GM23248 (cell line): ENCODE results near the gene ABCF2. TPM values are rescaled to one million over a fixed set of nuclear protein-coding genes. Genes with fewer than 3 reads are reported as not detected.

Experiments used
- DNase-seq: peaks from one replicate; pipeline ENCODE4 v3.0.0-alpha.2; 2015
- H2AFZ ChIP-seq: fragments of 200-600 bp; sonication (generic); 2 replicates; pipeline ENCODE4 v1.6.1; 2016; ENCODE audit warnings: antibody characterized with exemption
- H3F3A ChIP-seq: fragments of 200-600 bp; sonication (generic); 2 replicates; pipeline ENCODE4 v1.6.1; 2016; ENCODE audit warnings: mild to moderate bottlenecking, antibody characterized with exemption, mixed run types; ENCODE audit not compliant: insufficient read depth
- H3K27ac ChIP-seq: fragments of 200-600 bp; sonication (generic); 2 replicates; pipeline ENCODE4 v1.5.1; 2016; ENCODE audit warnings: mild to moderate bottlenecking
- H3K27me3 ChIP-seq: fragments of 200-600 bp; sonication (generic); replicated peaks from 2 replicates; pipeline ENCODE4 v1.6.1; 2016; ENCODE audit warnings: mild to moderate bottlenecking; ENCODE audit not compliant: insufficient read depth
- H3K36me3 ChIP-seq: fragments of 200-600 bp; sonication (generic); 2 replicates; pipeline ENCODE4 v1.6.1; 2016; ENCODE audit warnings: low read depth, mild to moderate bottlenecking
- H3K4me1 ChIP-seq: fragments of 200-600 bp; sonication (generic); 2 replicates; pipeline ENCODE4 v1.6.1; 2016; ENCODE audit warnings: mild to moderate bottlenecking; ENCODE audit not compliant: insufficient read depth
- H3K4me2 ChIP-seq: fragments of 200-600 bp; sonication (generic); one replicate; pipeline ENCODE4 v1.6.1; 2016; ENCODE audit warnings: mild to moderate bottlenecking; ENCODE audit not compliant: unreplicated experiment
- H3K4me3 ChIP-seq: fragments of 200-600 bp; sonication (generic); 2 replicates; pipeline ENCODE4 v1.5.1; 2016; ENCODE audit warnings: mild to moderate bottlenecking
- H3K79me2 ChIP-seq: fragments of 200-600 bp; sonication (generic); 2 replicates; pipeline ENCODE4 v1.6.1; 2016; ENCODE audit warnings: mild to moderate bottlenecking; ENCODE audit not compliant: insufficient read depth
- H3K9ac ChIP-seq: fragments of 200-600 bp; sonication (generic); 2 replicates; pipeline ENCODE4 v1.6.1; 2016; ENCODE audit warnings: mild to moderate bottlenecking
- H3K9me2 ChIP-seq: fragments of 200-600 bp; sonication (generic); 2 replicates; pipeline ENCODE4 v1.6.1; 2016; ENCODE audit warnings: mixed run types, mild to moderate bottlenecking, moderate library complexity; ENCODE audit not compliant: insufficient read depth
- H3K9me3 ChIP-seq: fragments of 200-600 bp; sonication (generic); one replicate; pipeline ENCODE4 v1.6.1; 2017; ENCODE audit warnings: low read depth
- H4K20me1 ChIP-seq: fragments of 200-600 bp; sonication (generic); 2 replicates; pipeline ENCODE4 v1.6.0; 2016; ENCODE audit not compliant: insufficient read depth
- EZH2 ChIP-seq: fragments of 200-600 bp; sonication (generic); IDR thresholded peaks from 2 replicates; pipeline ENCODE4 v1.6.1; 2018; ENCODE audit warnings: antibody characterized with exemption, mild to moderate bottlenecking; ENCODE audit not compliant: insufficient read depth, poor library complexity, severe bottlenecking
- EZH2phosphoT487 ChIP-seq: fragments of 200-600 bp; sonication (generic); IDR thresholded peaks from 2 replicates; pipeline ENCODE4 v1.6.1; 2018; ENCODE audit warnings: antibody characterized with exemption, moderate library complexity, mild to moderate bottlenecking, low read depth; ENCODE audit not compliant: insufficient read depth
- WGBS, 2 experiments: methylation state at CpG; one replicate each; pipeline ENCODE4 v1.1.6; 2015 to 2017; ENCODE audit warnings: low lambda C conversion rate in 2 of 2, low coverage in 1 of 2; ENCODE audit errors: missing lambda C conversion rate in 2 of 2; 5-methylcytosine and 5-hydroxymethylcytosine counted together
- in situ Hi-C: fragments of 300-500 bp; cut with MboI; formaldehyde crosslinking; loops from 2 replicates; pipeline ENCODE4 v1.15.0; 2020
- polyA plus RNA-seq: library from polyadenylated mRNA; unstranded; fragments of >200 nt; fragmentation: Nextera tagmentation; extraction: Ambion mirVana; gene quantifications from 2 replicates; pipeline ENCODE4 v1.2.1, GENCODE V29; 2016
- total RNA-seq: library from RNA; depleted of rRNA; stranded (reverse); fragments of >200 nt; shearing (Covaris generic); gene quantifications from 2 replicates; pipeline ENCODE4 v1.2.3, GENCODE V29; 2014

The ABCF2 gene
- total and polyA plus RNA-seq, 2 experiments from 2014 or later, result 40.7 to 74.9 TPM

GRCh38 chr7:151249034-151249731 lies 22.2 kb upstream of the ABCF2 start:
- peak; percentile 86 for DNase-seq

GRCh38 chr7:151248346-151249033 lies 21.5 kb upstream of the ABCF2 start, which contains the start of gene SMARCD3:
Gene SMARCD3 (minus strand): TSS chr7:151248694. CDS start chr7:151248562, 132 bp downstream.
- Histone ChIP-seq H3K79me2 (no peaks in the 10 kb centered on the region), H4K20me1 (no peaks in the 10 kb centered on the region), H3K27ac (peak within 1 kb of the TSS; percentile 82), H3K4me3 (peak within 1 kb of the TSS; percentile 91), H2AFZ (peak within 1 kb of the TSS; percentile 80), H3K4me2 (peak within 1 kb of the TSS; percentile 91), H3K27me3 (no peaks in the 10 kb centered on the region), H3K9ac (peak within 1 kb of the TSS; percentile 87), H3K9me2 (no peaks in the 10 kb centered on the region), H3K4me1 (peaks cover 13% of the 10 kb centered on the region; the same call in 1 of the 2 replicates), H3K9me3 (no peaks in the 10 kb centered on the region), H3K36me3 (no peaks in the 10 kb centered on the region), H3F3A (no peaks in the 10 kb centered on the region; the same call in 1 of the 2 replicates)
- peak; percentile 73 for DNase-seq
- TF ChIP-seq EZH2phosphoT487 (no peak), EZH2 (no peak)
- in situ Hi-C loops, result no loop called here
- WGBS, 2 experiments, result 1 to 2% methylated on average over 61 to 69 of the region's 71 CpGs

More at GRCh38 chr7:151249034-151249731, 22.2 kb upstream of the ABCF2 start:
- TF ChIP-seq EZH2phosphoT487 (no peak), EZH2 (no peak)
- Histone ChIP-seq H3K9me2 (no peaks in the 10 kb centered on the region), H3K27ac (peak overlapping the region; percentile 82), H3K9ac (peak overlapping the region; percentile 87), H2AFZ (peak overlapping the region; percentile 74), H3K27me3 (no peaks in the 10 kb centered on the region), H4K20me1 (no peaks in the 10 kb centered on the region), H3K4me3 (peak overlapping the region; percentile 91), H3F3A (no peaks in the 10 kb centered on the region; the same call in 1 of the 2 replicates), H3K4me1 (peaks cover 13% of the 10 kb centered on the region; the same call in 1 of the 2 replicates), H3K4me2 (peak overlapping the region; percentile 91), H3K9me3 (no peaks in the 10 kb centered on the region), H3K36me3 (no peaks in the 10 kb centered on the region), H3K79me2 (no peaks in the 10 kb centered on the region)
- WGBS, 2 experiments, result 1 to 3% methylated on average over 39 to 40 of the region's 45 CpGs
- in situ Hi-C loops, result no loop called here

DNA sequence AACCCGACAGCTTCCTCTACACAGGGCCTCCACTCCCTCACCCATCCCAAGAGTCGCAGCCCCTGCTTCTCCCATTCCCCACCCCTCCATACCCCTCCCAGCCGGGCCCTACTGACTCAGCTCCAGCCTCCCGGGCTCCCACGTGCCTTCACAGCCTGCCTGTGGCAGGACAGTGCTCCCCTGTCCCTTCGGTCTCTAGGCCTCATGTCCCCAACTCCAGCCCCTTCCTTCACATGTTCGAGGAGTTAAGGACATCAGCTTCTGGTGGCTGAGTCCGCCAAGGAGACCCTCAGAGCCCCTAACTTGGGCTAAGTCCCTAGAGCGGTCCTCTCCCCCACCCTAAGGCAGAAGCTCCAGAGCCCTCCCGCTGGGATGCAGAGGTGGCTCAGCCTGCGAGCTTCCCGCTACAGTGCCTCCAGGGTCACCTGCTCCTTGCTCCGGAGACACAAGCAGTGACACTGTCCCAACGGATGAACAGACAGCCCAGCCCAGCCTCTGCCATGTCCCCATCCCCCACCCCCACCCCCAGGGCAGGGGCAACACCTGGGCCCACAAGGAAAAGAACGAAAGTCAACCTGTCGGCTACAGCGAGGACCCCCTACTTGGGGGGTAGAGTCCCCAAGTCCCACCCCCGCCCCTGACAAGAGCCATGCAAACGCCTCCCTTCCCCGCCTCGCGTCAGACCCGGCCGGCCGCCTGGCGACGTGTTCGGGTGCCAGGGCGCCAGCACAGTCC lies 20.8 kb upstream of the ABCF2 start:
- no peaks in the 10 kb centered on the region for H3K36me3 ChIP-seq
- H3F3A ChIP-seq, result peaks cover 1% of the 10 kb centered on the region; the same call in 1 of the 2 replicates
- H3K9me2 ChIP-seq, result no peaks in the 10 kb centered on the region
- peak overlapping the region; percentile 80 for H2AFZ ChIP-seq
- peak overlapping the region; percentile 82 for H3K27ac ChIP-seq
- H3K4me3 ChIP-seq, result peak overlapping the region; percentile 91
- H4K20me1 ChIP-seq, result no peaks in the 10 kb centered on the region
- H3K9ac ChIP-seq, result peak overlapping the region; percentile 87
- in situ Hi-C loops, result no loop called here
- peak; percentile 48 for DNase-seq
- no peaks in the 10 kb centered on the region for H3K9me3 ChIP-seq
- peaks cover 14% of the 10 kb centered on the region; the same call in 1 of the 2 replicates for H3K4me1 ChIP-seq
- no peaks in the 10 kb centered on the region for H3K27me3 ChIP-seq
- TF ChIP-seq EZH2 (no peak), EZH2phosphoT487 (no peak)
- H3K4me2 ChIP-seq, result peak overlapping the region; percentile 91
- WGBS, 2 experiments, result 4 to 7% methylated on average over 24 to 28 of the region's 29 CpGs
- no peaks in the 10 kb centered on the region for H3K79me2 ChIP-seq
